GM23248 (cell line): ENCODE measurements around the gene TRIO.

Experiments used
- EZH2 ChIP-seq: fragments of 200-600 bp; sonication (generic); IDR thresholded peaks from 2 replicates; pipeline ENCODE4 v1.6.1; 2018; ENCODE audit warnings: antibody characterized with exemption, mild to moderate bottlenecking; ENCODE audit not compliant: insufficient read depth, poor library complexity, severe bottlenecking
- EZH2phosphoT487 ChIP-seq: fragments of 200-600 bp; sonication (generic); IDR thresholded peaks from 2 replicates; pipeline ENCODE4 v1.6.1; 2018; ENCODE audit warnings: antibody characterized with exemption, moderate library complexity, mild to moderate bottlenecking, low read depth; ENCODE audit not compliant: insufficient read depth

- TF ChIP-seq EZH2 (no peak), EZH2phosphoT487 (no peak)
These were observed 263.4 kb downstream of the TRIO start for GRCh38 chr5:14406554-14406849.
